ENCODE results near the gene METRNL.
"Not testable (repeated sequence)": the region's sequence is repeated elsewhere in the genome, so short reads cannot be mapped to it uniquely, and the experiment has no call there.

METRNL gene

GRCh38 chr17:83125515-83126274 lies 46.3 kb downstream of the METRNL start:
- DNase-seq = no peak

- no peak for DNase-seq
Measured at GRCh38 chr17:83126275-83126811, 46.9 kb downstream of the METRNL start.

GRCh38 chr17:83127431-83128160 lies 48.2 kb downstream of the METRNL start:
- DNase-seq = no peak

- DNase-seq = no peak
Measured at GRCh38 chr17:83128306-83129240, 49.2 kb downstream of the METRNL start.

GRCh38 chr17:83129676-83130075 lies 50.3 kb downstream of the METRNL start:
- DNase-seq = no peak

GRCh38 chr17:83131401-83132011 lies 52.1 kb downstream of the METRNL start:
- DNase-seq = no peak

GRCh38 chr17:83132251-83133081 lies 53.1 kb downstream of the METRNL start:
- no peak for DNase-seq

GRCh38 chr17:83133302-83134121 lies 54.1 kb downstream of the METRNL start:
- DNase-seq = no peak

GRCh38 chr17:83134456-83134855 lies 55.0 kb downstream of the METRNL start:
- DNase-seq = not testable (repeated sequence)

GRCh38 chr17:83135692-83136091 lies 56.3 kb downstream of the METRNL start:
- DNase-seq = no peak

GRCh38 chr17:83136156-83136555 lies 56.7 kb downstream of the METRNL start:
- no peak for DNase-seq

- DNase-seq = no peak
Measured at GRCh38 chr17:83136931-83137330, 57.5 kb downstream of the METRNL start.

- DNase-seq = no peak
Measured at GRCh38 chr17:83137523-83137922, 58.1 kb downstream of the METRNL start.

GRCh38 chr17:83138820-83139219 lies 59.4 kb downstream of the METRNL start:
- DNase-seq = no peak

- DNase-seq = not testable (repeated sequence)
Measured at GRCh38 chr17:83139541-83140248, 60.3 kb downstream of the METRNL start.

GRCh38 chr17:83140249-83140566 lies 60.8 kb downstream of the METRNL start:
- not testable (repeated sequence) for DNase-seq

- DNase-seq = no peak
Measured at GRCh38 chr17:83142619-83143018, 63.2 kb downstream of the METRNL start.

- no peak for DNase-seq
Measured at GRCh38 chr17:83143817-83144231, 64.4 kb downstream of the METRNL start.

All from activated CD4-positive, alpha-beta T cell treated with anti-CD3 and anti-CD28 coated beads, Interleukin-2, amount 50 U/mL, for 4 hours (primary cell).